GM23338 (cell line): ENCODE results near the gene STK39. TPM values are rescaled to one million over a fixed set of nuclear protein-coding genes. Genes with fewer than 3 reads are reported as not detected.

Experiments used
- ATAC-seq: fragments of 200-7000 bp; cut with Tn5 transposase; 3 replicates; pipeline ENCODE4 v1.9.1; 2020
- DNase-seq: peaks from one replicate; pipeline ENCODE4 v3.0.0-alpha.2; 2015; ENCODE audit warnings: low spot score
- H2AFZ ChIP-seq: fragments of 200-600 bp; sonication (generic); 2 replicates; pipeline ENCODE4 v1.8.0; 2016; ENCODE audit warnings: antibody characterized with exemption, mild to moderate bottlenecking, moderate library complexity
- H3F3A ChIP-seq: fragments of 200-600 bp; sonication (generic); replicated peaks from 2 replicates; pipeline ENCODE4 v1.8.0; 2017; ENCODE audit warnings: antibody characterized with exemption, mixed run types, low read depth
- H3K27ac ChIP-seq: fragments of 200-600 bp; sonication (generic); 2 replicates; pipeline ENCODE4 v1.6.1; 2016; ENCODE audit warnings: low read depth
- H3K27me3 ChIP-seq: fragments of 200-600 bp; sonication (generic); 2 replicates; pipeline ENCODE4 v1.8.0; 2016; ENCODE audit warnings: mild to moderate bottlenecking, mixed run types, moderate library complexity; ENCODE audit not compliant: insufficient read depth
- H3K36me3 ChIP-seq: fragments of 200-600 bp; sonication (generic); 2 replicates; pipeline ENCODE4 v1.8.0; 2016; ENCODE audit warnings: mild to moderate bottlenecking; ENCODE audit not compliant: insufficient read depth
- H3K4me1 ChIP-seq: fragments of 200-600 bp; sonication (generic); 2 replicates; pipeline ENCODE4 v1.8.0; 2016; ENCODE audit warnings: mild to moderate bottlenecking, moderate library complexity; ENCODE audit not compliant: insufficient read depth
- H3K4me2 ChIP-seq: fragments of 200-600 bp; sonication (generic); 2 replicates; pipeline ENCODE4 v1.7.1; 2017; ENCODE audit warnings: mixed run types
- H3K4me3 ChIP-seq: fragments of 200-600 bp; sonication (generic); 2 replicates; pipeline ENCODE4 v1.6.1; 2016; ENCODE audit warnings: mixed run types
- H3K79me2 ChIP-seq: fragments of 200-600 bp; sonication (generic); replicated peaks from 2 replicates; pipeline ENCODE4 v1.8.0; 2017; ENCODE audit warnings: mild to moderate bottlenecking; ENCODE audit not compliant: insufficient read depth
- H3K9me2 ChIP-seq: fragments of 200-600 bp; sonication (generic); 2 replicates; pipeline ENCODE4 v1.8.0; 2017; ENCODE audit not compliant: insufficient read depth
- H4K20me1 ChIP-seq: fragments of 200-600 bp; sonication (generic); replicated peaks from 2 replicates; pipeline ENCODE4 v1.8.0; 2017; ENCODE audit warnings: mild to moderate bottlenecking; ENCODE audit not compliant: insufficient read depth
- H3K27ac Mint-ChIP-seq: 2 replicates; pipeline ENCODE4 v1.8.0; 2020; ENCODE audit warnings: inconsistent platforms, mild to moderate bottlenecking, moderate library complexity, mixed read lengths
- H3K27me3 Mint-ChIP-seq: 3 replicates; pipeline ENCODE4 v1.8.0; 2022; ENCODE audit warnings: low read depth, mild to moderate bottlenecking, moderate library complexity, mixed read lengths, inconsistent platforms; ENCODE audit not compliant: insufficient read depth, poor library complexity
- H3K36me3 Mint-ChIP-seq: 3 replicates; pipeline ENCODE4 v1.8.0; 2021; ENCODE audit warnings: low read depth, mild to moderate bottlenecking, inconsistent platforms, moderate library complexity, mixed read lengths
- H3K4me1 Mint-ChIP-seq: 3 replicates; pipeline ENCODE4 v1.8.0; 2020; ENCODE audit warnings: mild to moderate bottlenecking, inconsistent platforms, mixed read lengths
- H3K4me3 Mint-ChIP-seq: 3 replicates; pipeline ENCODE4 v1.8.0; 2021; ENCODE audit warnings: moderate library complexity, mild to moderate bottlenecking, inconsistent platforms, mixed read lengths
- H3K9me3 Mint-ChIP-seq: 3 replicates; pipeline ENCODE4 v1.8.0; 2020; ENCODE audit warnings: moderate library complexity, mild to moderate bottlenecking, inconsistent platforms, mixed read lengths
- ETS1 ChIP-seq: IDR thresholded peaks from 2 replicates; pipeline ENCODE4 v1.6.1; 2016; ENCODE audit warnings: antibody characterized with exemption
- EZH2 ChIP-seq: fragments of 200-600 bp; sonication (generic); IDR thresholded peaks from one replicate; pipeline ENCODE4 v1.8.0; 2017; ENCODE audit warnings: antibody characterized with exemption, mild to moderate bottlenecking, low read depth; ENCODE audit not compliant: unreplicated experiment
- EZH2phosphoT487 ChIP-seq: fragments of 200-600 bp; sonication (generic); IDR thresholded peaks from one replicate; pipeline ENCODE4 v1.8.1; 2018; ENCODE audit warnings: antibody characterized with exemption; ENCODE audit not compliant: unreplicated experiment
- JUNB ChIP-seq: IDR thresholded peaks from one replicate; pipeline ENCODE4 v1.6.1; 2016; ENCODE audit warnings: antibody characterized with exemption; ENCODE audit not compliant: unreplicated experiment
- POLR2AphosphoS5 ChIP-seq: IDR thresholded peaks from 2 replicates; pipeline ENCODE4 v1.6.1; 2016; ENCODE audit warnings: antibody characterized with exemption, low read depth
- STAT1 ChIP-seq: IDR thresholded peaks from one replicate; pipeline ENCODE4 v1.6.1; 2016; ENCODE audit warnings: antibody characterized with exemption; ENCODE audit not compliant: unreplicated experiment
- ZNF114 ChIP-seq: fragments of 250-450 bp; sonication (Bioruptor Pico); IDR thresholded peaks from 2 replicates; pipeline ENCODE4 v1.5.0; 2020; ENCODE audit warnings: mild to moderate bottlenecking, moderate library complexity
- ZNF331 ChIP-seq: fragments of 250-450 bp; sonication (Bioruptor Pico); IDR thresholded peaks from 2 replicates; pipeline ENCODE4 v1.5.0; 2020; ENCODE audit warnings: low read depth, mild to moderate bottlenecking, moderate library complexity
- ZNF462 ChIP-seq: fragments of 250-450 bp; sonication (Bioruptor Pico); IDR thresholded peaks from 2 replicates; pipeline ENCODE4 v1.5.0; 2020; ENCODE audit warnings: mild to moderate bottlenecking, moderate library complexity
- polyA plus RNA-seq: library from polyadenylated mRNA; unstranded; fragments of >200 nt; fragmentation: Nextera tagmentation; extraction: Ambion mirVana; gene quantifications from 2 replicates; pipeline ENCODE4 v1.2.1, GENCODE V29; 2016
- total RNA-seq: library from RNA; depleted of rRNA; stranded (reverse); fragments of >200 nt; shearing (Covaris generic); gene quantifications from 2 replicates; pipeline ENCODE4 v1.2.3, GENCODE V29; 2014
- TF ChIP-seq, protein P1 (sequence below), 2 experiments: fragments of 200-600 bp in 1 of 2; sonication (generic) in 1 of 2; conservative IDR thresholded peaks; 2 replicates each; pipeline versions ENCODE4 v1.5.1 to v1.6.1; 2016 to 2017; ENCODE audit warnings: antibody characterized with exemption in 2 of 2, low read depth in 2 of 2, mild to moderate bottlenecking in 2 of 2, moderate library complexity in 1 of 2
- TF ChIP-seq, protein P2 (sequence below): IDR thresholded peaks from one replicate; pipeline ENCODE4 v1.6.1; 2018; ENCODE audit warnings: antibody characterized with exemption; ENCODE audit not compliant: unreplicated experiment

The STK39 gene
- total and polyA plus RNA-seq, 2 experiments from 2014 or later = 9.5 to 16.9 TPM

DNA sequence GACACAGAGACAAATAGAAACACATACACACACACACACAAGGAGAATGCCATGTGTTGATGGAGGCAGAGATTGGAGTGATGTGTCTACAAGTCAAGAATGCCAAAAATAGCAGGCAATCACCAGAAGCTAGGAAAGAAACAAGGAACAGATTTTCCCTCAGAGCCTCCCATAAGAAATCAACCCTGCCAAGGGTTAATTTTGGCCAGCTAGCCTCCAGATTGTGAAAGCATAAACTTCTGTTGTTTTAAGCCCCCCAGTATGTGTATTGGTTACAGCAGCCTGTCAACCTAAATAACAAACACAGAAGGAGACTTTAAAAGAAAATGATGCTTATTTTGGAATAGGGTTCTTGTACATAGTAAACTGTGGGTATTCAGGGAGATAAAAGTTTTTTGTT, 5.6 kb upstream of the STK39 start:
- DNase-seq (no peak), ATAC-seq (no peak)
- Mint-ChIP-seq H3K9me3 (no peaks in the 10 kb centered on the region), H3K4me3 (no peak overlapping the region), H3K27ac (no peak overlapping the region), H3K4me1 (peaks cover 12% of the 10 kb centered on the region; the same call in 2 of the 3 replicates), H3K27me3 (no peaks in the 10 kb centered on the region), H3K36me3 (no peaks in the 10 kb centered on the region)
- Histone ChIP-seq H3F3A (peaks cover 4% of the 10 kb centered on the region; the same call in 1 of the 2 replicates), H4K20me1 (no peaks in the 10 kb centered on the region), H3K4me2 (no peak overlapping the region), H3K4me1 (peaks cover 4% of the 10 kb centered on the region; the same call in 1 of the 2 replicates), H3K36me3 (no peaks in the 10 kb centered on the region), H2AFZ (no peak overlapping the region), H3K4me3 (no peak overlapping the region), H3K27me3 (no peaks in the 10 kb centered on the region), H3K9me2 (no peaks in the 10 kb centered on the region), H3K79me2 (no peaks in the 10 kb centered on the region), H3K27ac (no peak overlapping the region)
- TF ChIP-seq ZNF331 (CRISPR knock-in tag) = no peak
- no peak for TF ChIP-seq POLR2AphosphoS5
- TF ChIP-seq EZH2 = no peak
- no peak for TF ChIP-seq ETS1
- TF ChIP-seq, protein P1, sequence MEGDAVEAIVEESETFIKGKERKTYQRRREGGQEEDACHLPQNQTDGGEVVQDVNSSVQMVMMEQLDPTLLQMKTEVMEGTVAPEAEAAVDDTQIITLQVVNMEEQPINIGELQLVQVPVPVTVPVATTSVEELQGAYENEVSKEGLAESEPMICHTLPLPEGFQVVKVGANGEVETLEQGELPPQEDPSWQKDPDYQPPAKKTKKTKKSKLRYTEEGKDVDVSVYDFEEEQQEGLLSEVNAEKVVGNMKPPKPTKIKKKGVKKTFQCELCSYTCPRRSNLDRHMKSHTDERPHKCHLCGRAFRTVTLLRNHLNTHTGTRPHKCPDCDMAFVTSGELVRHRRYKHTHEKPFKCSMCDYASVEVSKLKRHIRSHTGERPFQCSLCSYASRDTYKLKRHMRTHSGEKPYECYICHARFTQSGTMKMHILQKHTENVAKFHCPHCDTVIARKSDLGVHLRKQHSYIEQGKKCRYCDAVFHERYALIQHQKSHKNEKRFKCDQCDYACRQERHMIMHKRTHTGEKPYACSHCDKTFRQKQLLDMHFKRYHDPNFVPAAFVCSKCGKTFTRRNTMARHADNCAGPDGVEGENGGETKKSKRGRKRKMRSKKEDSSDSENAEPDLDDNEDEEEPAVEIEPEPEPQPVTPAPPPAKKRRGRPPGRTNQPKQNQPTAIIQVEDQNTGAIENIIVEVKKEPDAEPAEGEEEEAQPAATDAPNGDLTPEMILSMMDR (conservative IDR thresholded peaks at IDR 0.05; ENCODE audit: low read depth in 2 of 2) = no peak
- TF ChIP-seq EZH2phosphoT487 = no peak
- no peak for TF ChIP-seq JUNB
- TF ChIP-seq ZNF114 = no peak
- TF ChIP-seq, protein P2, sequence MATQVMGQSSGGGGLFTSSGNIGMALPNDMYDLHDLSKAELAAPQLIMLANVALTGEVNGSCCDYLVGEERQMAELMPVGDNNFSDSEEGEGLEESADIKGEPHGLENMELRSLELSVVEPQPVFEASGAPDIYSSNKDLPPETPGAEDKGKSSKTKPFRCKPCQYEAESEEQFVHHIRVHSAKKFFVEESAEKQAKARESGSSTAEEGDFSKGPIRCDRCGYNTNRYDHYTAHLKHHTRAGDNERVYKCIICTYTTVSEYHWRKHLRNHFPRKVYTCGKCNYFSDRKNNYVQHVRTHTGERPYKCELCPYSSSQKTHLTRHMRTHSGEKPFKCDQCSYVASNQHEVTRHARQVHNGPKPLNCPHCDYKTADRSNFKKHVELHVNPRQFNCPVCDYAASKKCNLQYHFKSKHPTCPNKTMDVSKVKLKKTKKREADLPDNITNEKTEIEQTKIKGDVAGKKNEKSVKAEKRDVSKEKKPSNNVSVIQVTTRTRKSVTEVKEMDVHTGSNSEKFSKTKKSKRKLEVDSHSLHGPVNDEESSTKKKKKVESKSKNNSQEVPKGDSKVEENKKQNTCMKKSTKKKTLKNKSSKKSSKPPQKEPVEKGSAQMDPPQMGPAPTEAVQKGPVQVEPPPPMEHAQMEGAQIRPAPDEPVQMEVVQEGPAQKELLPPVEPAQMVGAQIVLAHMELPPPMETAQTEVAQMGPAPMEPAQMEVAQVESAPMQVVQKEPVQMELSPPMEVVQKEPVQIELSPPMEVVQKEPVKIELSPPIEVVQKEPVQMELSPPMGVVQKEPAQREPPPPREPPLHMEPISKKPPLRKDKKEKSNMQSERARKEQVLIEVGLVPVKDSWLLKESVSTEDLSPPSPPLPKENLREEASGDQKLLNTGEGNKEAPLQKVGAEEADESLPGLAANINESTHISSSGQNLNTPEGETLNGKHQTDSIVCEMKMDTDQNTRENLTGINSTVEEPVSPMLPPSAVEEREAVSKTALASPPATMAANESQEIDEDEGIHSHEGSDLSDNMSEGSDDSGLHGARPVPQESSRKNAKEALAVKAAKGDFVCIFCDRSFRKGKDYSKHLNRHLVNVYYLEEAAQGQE = no peak
- TF ChIP-seq STAT1 = no peak
- TF ChIP-seq ZNF462 (CRISPR knock-in tag) = no peak
